ENCODE results near the gene NECAP2.

Gene NECAP2, protein sequence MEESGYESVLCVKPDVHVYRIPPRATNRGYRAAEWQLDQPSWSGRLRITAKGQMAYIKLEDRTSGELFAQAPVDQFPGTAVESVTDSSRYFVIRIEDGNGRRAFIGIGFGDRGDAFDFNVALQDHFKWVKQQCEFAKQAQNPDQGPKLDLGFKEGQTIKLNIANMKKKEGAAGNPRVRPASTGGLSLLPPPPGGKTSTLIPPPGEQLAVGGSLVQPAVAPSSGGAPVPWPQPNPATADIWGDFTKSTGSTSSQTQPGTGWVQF

DNA sequence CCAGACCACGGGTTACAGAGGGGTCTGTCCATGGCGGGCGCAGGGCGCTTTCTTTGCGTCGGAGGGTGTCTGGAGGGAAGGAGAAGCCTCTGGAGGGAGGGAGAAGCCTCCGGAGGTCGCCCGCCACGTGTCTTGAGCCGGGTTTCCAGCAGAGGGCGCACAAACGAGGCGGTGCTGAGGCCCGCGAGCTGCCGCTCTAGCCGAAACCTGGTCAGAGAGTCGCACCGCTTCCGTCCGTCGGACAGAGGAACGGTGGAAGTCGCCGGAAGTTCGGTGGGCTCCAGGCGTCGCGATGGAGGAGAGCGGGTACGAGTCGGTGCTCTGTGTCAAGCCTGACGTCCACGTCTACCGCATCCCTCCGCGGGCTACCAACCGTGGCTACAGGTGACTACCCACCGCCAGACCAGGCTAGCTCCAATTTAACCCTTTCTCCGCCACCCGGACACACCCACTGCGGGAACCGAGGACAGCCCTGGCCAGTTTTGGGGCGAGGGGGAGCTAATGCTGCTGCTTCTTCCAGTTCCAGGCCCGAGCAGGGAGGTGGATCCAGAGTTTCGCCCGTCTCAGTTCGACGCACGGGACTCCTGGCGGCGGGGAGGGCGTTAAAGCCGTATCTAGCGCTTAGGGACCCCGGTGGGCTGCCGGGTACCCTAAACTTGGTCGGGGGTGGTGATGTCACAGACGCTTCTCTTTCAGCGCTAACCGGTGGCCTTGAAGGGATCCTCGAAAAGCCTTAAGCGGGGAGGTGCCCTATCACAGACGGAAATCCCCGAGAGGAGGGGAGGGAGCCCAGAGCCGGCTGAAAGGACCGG is at the start of gene NECAP2:
Gene NECAP2, plus strand, starts transcription at position 255 of the 812 bp plus-strand sequence. Its CDS starts 38 bp downstream, at position 293.
- DNase-seq = peak; percentile 90 to 93

- DNase-seq = no peak
These were observed 49.1 kb upstream of the NECAP2 start for GRCh38 chr1:16391411-16391810.

GRCh38 chr1:16392740-16393569 is 47.6 kb upstream of the NECAP2 start:
- DNase-seq = no peak

DNA sequence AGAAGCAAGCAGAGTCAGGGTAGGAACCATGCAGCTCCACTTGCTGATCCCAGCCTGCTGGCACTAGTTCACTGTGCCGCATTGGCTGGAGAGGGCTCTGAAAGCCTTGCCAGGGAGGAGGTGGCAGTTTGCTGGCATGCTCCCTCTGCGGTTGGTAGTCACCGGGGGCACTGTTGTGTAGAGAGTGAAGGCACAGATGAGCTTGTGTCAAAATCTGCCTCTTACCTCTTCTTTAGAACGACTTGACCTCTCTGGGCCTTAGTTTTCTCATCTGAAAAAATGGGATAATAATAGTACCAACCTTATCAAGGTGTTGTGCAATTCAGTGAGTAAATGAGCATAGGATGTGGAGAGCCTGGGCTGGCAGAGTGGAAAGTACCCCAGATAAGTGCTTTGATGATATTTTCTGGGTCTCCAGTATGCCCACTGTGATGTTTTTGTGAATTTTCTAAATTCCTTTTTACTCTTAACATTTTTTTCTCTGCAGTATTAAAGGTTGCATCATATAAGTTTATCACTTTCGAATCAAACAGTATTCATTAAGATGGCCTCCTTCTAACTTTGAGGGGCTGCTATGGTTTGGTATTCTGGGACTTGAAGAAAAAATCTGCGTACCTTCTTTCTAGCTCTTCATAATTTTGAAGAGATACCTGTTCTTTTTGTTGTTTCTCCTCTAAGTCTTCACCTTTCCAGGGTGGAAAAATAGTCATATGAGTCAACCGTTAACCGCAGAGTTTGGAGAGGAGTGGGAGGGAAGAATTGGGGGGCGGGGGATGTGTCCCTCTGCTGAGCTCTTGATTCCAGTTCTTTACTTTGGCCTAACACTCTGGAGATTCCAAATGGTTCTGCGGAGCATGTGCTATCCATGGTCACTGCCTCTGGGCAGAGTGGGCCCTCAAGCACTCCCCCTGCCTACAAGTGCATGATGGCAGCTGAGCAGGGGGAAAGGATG is 46.7 kb upstream of the NECAP2 start:
- DNase-seq = no peak

DNA sequence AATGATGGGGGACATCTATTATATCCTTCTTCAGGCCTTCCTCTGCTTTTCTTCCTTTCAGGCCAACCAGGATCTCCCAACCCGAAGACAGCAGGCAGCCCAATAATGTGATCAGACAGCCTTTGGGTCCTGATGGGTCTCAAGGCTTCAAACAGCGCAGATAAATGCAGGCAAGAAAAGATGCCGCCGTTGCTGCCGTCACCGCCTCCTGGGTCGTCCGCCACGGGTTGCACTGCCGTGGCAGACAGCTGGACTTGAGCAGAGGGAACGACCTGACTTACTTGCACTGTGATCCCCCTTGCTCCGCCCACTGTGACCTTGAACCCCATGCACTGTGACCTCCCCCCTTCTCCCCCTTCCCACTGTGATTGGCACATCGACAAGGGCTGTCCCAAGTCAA is 45.5 kb upstream of the NECAP2 start:
- DNase-seq = no peak

DNA sequence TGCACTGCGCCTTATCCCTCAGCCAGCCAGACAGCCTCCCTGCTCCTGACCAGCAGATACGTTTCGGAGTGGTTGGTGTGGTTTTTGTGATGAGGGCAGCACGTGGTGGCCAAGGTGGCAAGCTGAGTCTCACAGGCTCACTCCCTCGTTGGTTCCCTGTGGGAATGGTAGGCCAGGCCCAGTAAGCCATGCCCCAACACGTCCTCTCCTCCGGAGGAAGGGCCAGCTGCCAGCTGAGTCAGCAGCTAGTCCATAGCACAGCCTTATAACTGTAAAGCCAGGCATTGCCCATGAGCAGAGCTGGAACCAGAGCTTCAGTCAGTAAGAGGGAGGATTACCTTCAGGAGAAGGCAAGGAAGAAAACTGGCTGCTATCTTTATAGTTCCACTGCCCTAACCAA is 43.9 kb upstream of the NECAP2 start:
- no peak for DNase-seq

DNA sequence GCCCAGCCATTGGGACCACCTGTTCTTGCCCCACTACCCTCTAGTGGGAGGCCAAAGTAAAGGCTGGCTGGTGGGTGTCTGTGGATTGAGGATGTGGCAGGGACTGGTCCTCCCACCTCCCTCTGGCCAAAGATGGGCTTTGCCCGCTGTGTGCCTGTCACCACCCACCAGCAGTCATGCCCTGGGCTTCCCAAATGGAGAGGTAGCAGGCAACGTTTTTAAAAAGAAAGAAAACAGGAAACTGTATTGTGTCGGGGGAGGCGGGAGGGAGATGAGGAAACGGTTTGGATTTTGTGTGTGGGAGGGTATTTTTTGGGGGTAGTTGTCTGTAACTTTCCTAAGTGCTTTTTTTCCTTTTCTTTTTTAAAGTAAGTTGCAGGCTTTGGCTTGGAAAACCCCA is 43.4 kb upstream of the NECAP2 start:
- DNase-seq = no peak

DNA sequence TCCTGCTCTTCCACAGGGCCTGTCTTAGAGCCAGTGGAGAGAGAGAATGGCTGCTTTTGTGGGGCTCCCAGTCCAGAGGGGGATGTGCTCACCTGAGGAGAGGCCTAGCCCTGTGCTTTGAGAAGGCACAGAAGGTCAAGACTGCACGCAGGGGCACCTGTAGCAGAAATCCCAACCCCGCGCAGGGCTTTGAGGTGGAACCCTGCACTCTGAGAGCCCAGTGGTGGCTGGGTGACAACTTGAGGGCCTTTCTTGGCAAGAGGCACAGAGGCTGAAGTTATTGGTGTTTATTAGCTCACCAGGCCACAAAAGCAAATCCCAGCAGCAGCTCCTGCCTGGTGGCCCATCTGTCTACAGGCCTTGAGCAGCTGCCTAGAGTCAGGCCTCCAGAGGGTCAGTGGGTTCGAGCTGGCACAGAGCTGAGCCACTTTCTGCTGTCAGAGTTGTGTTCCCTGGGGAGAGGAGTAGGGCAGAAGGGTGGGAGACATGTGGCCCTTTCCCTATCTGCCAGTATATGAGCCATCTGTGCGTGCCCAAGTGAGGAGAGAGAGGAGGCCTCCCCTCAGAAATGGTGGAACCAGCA is 42.1 kb upstream of the NECAP2 start:
- DNase-seq = no peak

GRCh38 chr1:16402742-16403141 is 37.8 kb upstream of the NECAP2 start:
- no peak for DNase-seq

GRCh38 chr1:16405441-16405840 is 35.1 kb upstream of the NECAP2 start:
- no peak for DNase-seq

DNA sequence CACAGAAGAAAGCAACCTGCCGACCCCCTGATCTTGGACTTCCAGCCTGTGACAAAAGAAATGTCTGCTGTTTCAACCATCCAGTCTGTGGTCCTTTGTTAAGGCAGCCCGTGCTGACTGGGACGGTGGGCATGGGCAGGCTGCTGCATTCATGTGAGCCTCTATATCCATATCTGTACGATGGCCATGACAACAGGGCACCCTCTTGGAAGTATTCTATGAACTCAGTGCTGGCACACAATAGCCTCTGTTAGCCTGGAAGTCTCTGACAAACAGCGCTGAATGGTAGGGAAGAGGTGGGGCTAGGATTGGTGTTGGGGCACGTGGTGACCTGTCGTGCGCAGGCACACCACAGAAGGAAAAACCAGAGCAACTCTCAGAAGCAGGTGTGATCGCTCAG is 33.7 kb upstream of the NECAP2 start:
- no peak for DNase-seq

DNA sequence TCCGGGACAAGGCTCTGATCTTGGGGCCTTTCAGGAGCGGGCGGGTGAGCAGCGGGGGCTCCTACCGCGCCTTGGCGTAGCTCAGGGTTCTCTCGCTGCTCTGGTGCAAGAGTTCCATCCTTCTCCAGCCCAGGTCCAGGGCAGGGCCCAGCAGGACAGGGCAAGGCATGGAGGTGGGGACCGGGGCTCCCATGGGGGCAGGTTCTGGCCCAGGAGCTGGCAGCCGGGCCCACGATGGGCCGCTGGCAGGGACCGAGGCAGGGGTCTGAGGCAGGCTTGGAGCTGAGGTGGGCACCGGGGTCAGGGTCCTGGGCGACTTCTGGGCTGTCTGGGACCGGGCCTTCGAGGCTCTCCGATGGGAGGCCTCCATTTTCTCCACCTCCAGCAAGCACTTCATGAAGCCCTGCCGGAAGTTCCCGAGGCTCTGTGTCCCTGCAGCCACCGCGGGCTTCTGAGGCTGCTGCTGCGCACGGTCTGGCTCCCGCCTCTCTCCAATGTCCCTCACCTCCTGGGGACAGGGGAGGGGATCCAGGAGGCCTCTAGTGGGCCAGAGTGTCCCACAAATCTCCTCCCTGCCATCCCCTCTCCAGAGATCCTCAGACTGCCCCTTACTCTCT is 30.9 kb upstream of the NECAP2 start:
- DNase-seq = no peak

DNA sequence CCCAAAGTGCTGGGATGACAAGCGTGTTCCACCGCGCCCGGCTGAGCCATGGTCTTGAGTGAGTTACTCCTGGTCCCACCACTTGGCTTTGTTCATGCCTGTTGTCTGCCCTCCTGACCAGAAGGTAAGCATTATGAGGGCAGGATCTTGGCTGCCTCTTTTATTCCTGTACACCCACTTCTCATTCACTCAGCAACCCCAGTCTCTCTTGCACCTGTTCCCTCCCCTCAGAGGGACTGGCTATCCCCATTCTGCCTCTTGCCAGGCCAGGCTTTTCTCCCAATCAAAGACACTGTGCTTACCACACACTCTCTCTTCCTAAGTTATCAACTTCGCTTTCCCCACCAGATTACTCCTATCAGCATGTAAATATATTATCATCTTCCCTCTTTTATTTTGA is 29.7 kb upstream of the NECAP2 start:
- DNase-seq = no peak

GRCh38 chr1:16413191-16413590 is 27.3 kb upstream of the NECAP2 start:
- no peak for DNase-seq

- DNase-seq = no peak
These were observed 21.6 kb upstream of the NECAP2 start for GRCh38 chr1:16418823-16419425.

- peak; percentile 24 to 25 for DNase-seq
These were observed 20.0 kb upstream of the NECAP2 start for GRCh38 chr1:16420424-16421118.

GRCh38 chr1:16421201-16421600 is 19.3 kb upstream of the NECAP2 start:
- no peak for DNase-seq

DNA sequence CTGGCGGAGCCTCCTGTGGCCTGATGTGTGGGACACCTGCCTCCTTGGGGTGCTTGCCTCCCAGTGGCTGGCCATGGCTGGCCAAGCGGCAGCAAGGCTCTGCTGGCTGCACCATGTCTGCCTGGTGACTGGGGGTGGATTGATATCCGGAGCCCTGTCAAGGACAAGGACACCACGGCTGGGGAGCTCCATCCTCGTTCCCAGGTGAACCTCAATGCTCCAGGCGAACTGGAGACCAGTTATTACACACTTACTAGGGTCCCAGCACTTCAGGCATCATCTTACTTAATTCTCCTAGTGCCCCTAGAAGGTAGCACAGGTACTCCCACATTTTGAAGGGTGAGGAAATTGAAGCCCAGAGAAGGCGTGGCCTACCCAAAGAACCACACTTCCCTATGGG is 18.5 kb upstream of the NECAP2 start:
- DNase-seq = no peak

- no peak for DNase-seq
These were observed 15.1 kb upstream of the NECAP2 start for GRCh38 chr1:16425125-16426025.

Measured in activated CD4-positive, alpha-beta T cell treated with anti-CD3 and anti-CD28 coated beads, Interleukin-2, amount 50 U/mL, for 4 hours (primary cell).